Natural killer cell (primary cell): Measurements from ENCODE around the gene PROM2. TPM values are rescaled to one million over a fixed set of nuclear protein-coding genes. Genes with fewer than 3 reads are reported as not detected.

Experiments used
- ATAC-seq, 3 donors: fragments of 150-1000 bp in 2 of 3; fragments of 200-7000 bp in 1 of 3; cut with Tn5 transposase; 1 replicate in 1 of 3; 2 replicates in 2 of 3; pipeline ENCODE4 v1.10.0; 2021; ENCODE audit warnings: mild to moderate bottlenecking in 2 of 3, moderate library complexity in 2 of 3
- DNase-seq, 2 donors: peaks; one replicate each; pipeline versions ENCODE4 v3.0.0 to v3.0.0-alpha.2; 2013 to 2021; ENCODE audit warnings: mixed read lengths in 1 of 2
- H3K27ac ChIP-seq: one replicate; pipeline ENCODE4 v1.5.1; 2013; ENCODE audit warnings: mild to moderate bottlenecking, low read length
- H3K27me3 ChIP-seq: one replicate; pipeline ENCODE4 v1.6.1; 2013; ENCODE audit warnings: low read length; ENCODE audit not compliant: control insufficient read depth, insufficient read depth
- H3K36me3 ChIP-seq: one replicate; pipeline ENCODE4 v1.6.1; 2013; ENCODE audit warnings: low read length; ENCODE audit not compliant: control insufficient read depth, insufficient read depth
- H3K4me1 ChIP-seq: one replicate; pipeline ENCODE4 v1.6.1; 2013; ENCODE audit warnings: low read length; ENCODE audit not compliant: control insufficient read depth, insufficient read depth
- H3K4me3 ChIP-seq: one replicate; pipeline ENCODE4 v1.5.1; 2013; ENCODE audit warnings: low read length
- H3K9me3 ChIP-seq: one replicate; pipeline ENCODE4 v1.6.1; 2013; ENCODE audit warnings: low read length; ENCODE audit not compliant: control insufficient read depth, insufficient read depth
- H3K27ac Mint-ChIP-seq, 2 donors: one replicate each; pipeline ENCODE4 v1.8.0; 2022; ENCODE audit warnings: mild to moderate bottlenecking in 2 of 2, mixed read lengths in 2 of 2, moderate library complexity in 1 of 2
- H3K27me3 Mint-ChIP-seq, 2 donors: one replicate each; pipeline ENCODE4 v1.8.0; 2022; ENCODE audit warnings: low read depth in 2 of 2, mixed read lengths in 2 of 2
- H3K36me3 Mint-ChIP-seq: one replicate; pipeline ENCODE4 v1.8.0; 2022; ENCODE audit warnings: mixed read lengths
- H3K4me1 Mint-ChIP-seq, 2 donors: one replicate each; pipeline ENCODE4 v1.8.0; 2022; ENCODE audit warnings: mixed read lengths in 2 of 2
- H3K4me3 Mint-ChIP-seq: one replicate; pipeline ENCODE4 v1.8.0; 2022; ENCODE audit warnings: mild to moderate bottlenecking, moderate library complexity, mixed read lengths
- H3K9me3 Mint-ChIP-seq, 2 donors: one replicate each; pipeline ENCODE4 v1.8.0; 2022; ENCODE audit warnings: mixed read lengths in 2 of 2
- CTCF ChIP-seq: fragments of 200-600 bp; IDR thresholded peaks from one replicate; pipeline ENCODE4 v1.8.0; 2022; ENCODE audit warnings: antibody characterized with exemption
- WGBS: methylation state at CpG from one replicate; pipeline ENCODE4 v1.1.7; 2013; ENCODE audit warnings: missing lambda C conversion rate; ENCODE audit not compliant: insufficient coverage; 5-methylcytosine and 5-hydroxymethylcytosine counted together
- intact Hi-C: fragments of 100-400 bp; cut with micrococcal nuclease; formaldehyde crosslinking; loops from one replicate; pipeline ENCODE4 v1.14.2; 2022
- total RNA-seq, 4 donors: library from RNA; stranded (reverse); fragments of 120-200 nt in 1 of 4; gene quantifications; one replicate each; pipeline versions ENCODE4 v1.2.3 to v1.2.4, GENCODE V29; 2013 to 2022

Gene PROM2
- total RNA-seq, 3 donors from 2014 or later (not counting 1 experiment from before 2014, with no cell fraction given): 0.64 to 1.1 (median 0.70) TPM

- ATAC-seq: no peak
- TF ChIP-seq CTCF: no peak
- Histone ChIP-seq H3K27ac (no peak overlapping the region), H3K4me1 (no peaks in the 10 kb centered on the region), H3K4me3 (no peak overlapping the region), H3K9me3 (no peaks in the 10 kb centered on the region), H3K36me3 (no peaks in the 10 kb centered on the region), H3K27me3 (no peaks in the 10 kb centered on the region)
- Mint-ChIP-seq H3K9me3 (no peaks in the 10 kb centered on the region), H3K4me1 (no peaks in the 10 kb centered on the region), H3K36me3 (no peaks in the 10 kb centered on the region), H3K27me3 (no peaks in the 10 kb centered on the region), H3K27ac (no peak overlapping the region), H3K4me3 (no peak overlapping the region)
- DNase-seq: no peak
- intact Hi-C loops: no loop called here
- 91% methylated on average over 5 of the region's 6 CpGs for WGBS
These were observed 1.9 kb upstream of the PROM2 start for GRCh38 chr2:95272299-95272751.

DNA sequence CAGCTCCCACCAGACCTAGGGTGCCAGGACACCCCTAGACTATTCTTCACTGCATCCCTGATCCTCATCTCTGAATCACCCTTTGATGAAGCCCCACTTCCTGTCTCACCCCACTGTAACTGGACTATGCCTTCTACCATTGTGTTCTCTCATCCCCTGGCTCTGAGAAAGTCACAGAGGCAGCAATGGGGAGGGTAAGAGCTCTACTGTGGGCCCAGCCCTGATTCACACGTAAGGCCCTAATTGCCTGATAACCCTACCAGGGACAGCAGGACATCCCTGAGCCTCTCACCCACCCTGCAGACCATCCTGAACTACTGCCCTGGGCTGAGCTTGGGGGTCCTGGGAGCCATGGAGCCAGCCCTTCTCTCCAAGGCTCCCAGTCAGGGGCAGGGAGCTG lies 1.5 kb upstream of the PROM2 start:
- Mint-ChIP-seq H3K36me3 (no peaks in the 10 kb centered on the region), H3K4me3 (no peak overlapping the region), H3K27me3 (no peaks in the 10 kb centered on the region), H3K9me3 (no peaks in the 10 kb centered on the region), H3K27ac (no peak overlapping the region), H3K4me1 (no peaks in the 10 kb centered on the region)
- H3K36me3 ChIP-seq: no peaks in the 10 kb centered on the region
- WGBS: 92% methylated on average over 1 of the region's 1 CpG
- intact Hi-C loops: no loop called here
- no peaks in the 10 kb centered on the region for H3K27me3 ChIP-seq
- no peak for DNase-seq
- H3K27ac ChIP-seq: no peak overlapping the region
- TF ChIP-seq CTCF: no peak
- H3K4me1 ChIP-seq: no peaks in the 10 kb centered on the region
- no peak overlapping the region for H3K4me3 ChIP-seq
- H3K9me3 ChIP-seq: no peaks in the 10 kb centered on the region
- ATAC-seq: no peak

- ATAC-seq (no peak), DNase-seq (peak in 1 of 2 donors; percentile 0)
- H3K36me3 ChIP-seq: no peaks in the 10 kb centered on the region
- no peak overlapping the region for H3K4me3 Mint-ChIP-seq
- no peak overlapping the region for H3K27ac Mint-ChIP-seq
- no peaks in the 10 kb centered on the region for H3K9me3 ChIP-seq
- 87% methylated on average over 11 of the region's 11 CpGs for WGBS
- no peaks in the 10 kb centered on the region for H3K4me1 ChIP-seq
- no peaks in the 10 kb centered on the region for H3K36me3 Mint-ChIP-seq
- H3K27me3 ChIP-seq: no peaks in the 10 kb centered on the region
- intact Hi-C loops: no loop called here
- H3K4me1 Mint-ChIP-seq: no peaks in the 10 kb centered on the region
- no peak overlapping the region for H3K27ac ChIP-seq
- H3K4me3 ChIP-seq: no peak overlapping the region
- no peaks in the 10 kb centered on the region for H3K27me3 Mint-ChIP-seq
- no peak for TF ChIP-seq CTCF
- H3K9me3 Mint-ChIP-seq: no peaks in the 10 kb centered on the region
These were observed 521 bp upstream of the PROM2 start for GRCh38 chr2:95273566-95274290.

GRCh38 chr2:95275151-95275515 lies 884 bp downstream of the PROM2 start:
- no peak for DNase-seq
- Histone ChIP-seq H3K27ac (no peak overlapping the region), H3K27me3 (no peaks in the 10 kb centered on the region), H3K4me3 (no peak overlapping the region), H3K9me3 (no peaks in the 10 kb centered on the region), H3K4me1 (no peaks in the 10 kb centered on the region), H3K36me3 (no peaks in the 10 kb centered on the region)
- 98% methylated on average over 4 of the region's 4 CpGs for WGBS
- ATAC-seq: no peak
- Mint-ChIP-seq H3K9me3 (no peaks in the 10 kb centered on the region), H3K27me3 (no peaks in the 10 kb centered on the region), H3K27ac (no peak overlapping the region), H3K36me3 (no peaks in the 10 kb centered on the region), H3K4me1 (no peaks in the 10 kb centered on the region), H3K4me3 (no peak overlapping the region)
- no peak for TF ChIP-seq CTCF
- intact Hi-C loops: no loop called here
